ENCODE results near the gene KDM2B. TPM values are rescaled to one million over a fixed set of nuclear protein-coding genes. Genes with fewer than 3 reads are reported as not detected.
A peak's percentile ranks its signal among the peaks of the same experiment; 100 is the strongest.

The KDM2B gene
- total RNA-seq, 1 experiment from 2014 or later: 45.1 TPM

GRCh38 chr12:121443193-121443870 is 137.5 kb downstream of the KDM2B start:
- Histone ChIP-seq H3F3A (ENCODE audit: insufficient read depth, low read depth) (no peaks in the 10 kb centered on the region), H4K20me1 (ENCODE audit: insufficient read depth) (no peaks in the 10 kb centered on the region), H3K9me2 (ENCODE audit: insufficient read depth) (no peaks in the 10 kb centered on the region), H2AFZ (no peak overlapping the region), H3K4me3 (no peak overlapping the region), H3K79me2 (ENCODE audit: low read depth) (no peaks in the 10 kb centered on the region), H3K4me2 (no peak overlapping the region), H3K36me3 (ENCODE audit: low read depth) (no peaks in the 10 kb centered on the region), H3K27me3 (ENCODE audit: insufficient read depth, low read depth) (no peaks in the 10 kb centered on the region), H3K4me1 (replicated peaks; ENCODE audit: insufficient read depth) (no peaks in the 10 kb centered on the region), H3K9me3 (ENCODE audit: insufficient read depth, low read depth) (no peaks in the 10 kb centered on the region), H3K27ac (no peak overlapping the region)
- TF ChIP-seq CTCF (conservative IDR thresholded peaks at IDR 0.05) (peak; percentile 88), EZH2 (IDR thresholded peaks at IDR 0.05; ENCODE audit: low read depth) (no peak)
- CTCF ChIA-PET: interaction anchor here (0.6 to 1.0 kb wide), 5 partner anchors 14 to 383 kb away, joined by 3 to 11 read pairs (median 5); no protein-coding TSS in a partner anchor
- DNase-seq: peak; percentile 42 to 79
- POLR2A ChIA-PET (ENCODE audit: unreplicated experiment): interaction anchor here (0.6 kb wide), 1 partner anchor 25 kb away, joined by 3 read pairs; no protein-coding TSS in a partner anchor
- intact Hi-C loops (cut with micrococcal nuclease; ENCODE audit: unreplicated experiment): loop anchor here (1.0 to 10.0 kb wide), 3 partner anchors 109 to 859 kb away; partner anchors contain the start of gene POP5
- BruUV-seq (replicated peaks): no TSS peak

- CTCF ChIA-PET: interaction anchor here (0.6 to 1.0 kb wide), 3 partner anchors 190 to 446 kb away, joined by 5 to 6 read pairs (median 5); no protein-coding TSS in a partner anchor
- DNase-seq: no peak
- POLR2A ChIA-PET (ENCODE audit: unreplicated experiment): interaction anchor here (0.6 kb wide), 1 partner anchor 11 kb away, joined by 7 read pairs; no protein-coding TSS in a partner anchor
These were observed 138.5 kb downstream of the KDM2B start for GRCh38 chr12:121442028-121442948.

More at GRCh38 chr12:121442028-121442948, 138.5 kb downstream of the KDM2B start:
- no peaks in the 10 kb centered on the region for H3K4me1 ChIP-seq (replicated peaks; ENCODE audit: insufficient read depth)
- H3K79me2 ChIP-seq (ENCODE audit: low read depth): no peaks in the 10 kb centered on the region
- H3K36me3 ChIP-seq (ENCODE audit: low read depth): no peaks in the 10 kb centered on the region
- H3F3A ChIP-seq (ENCODE audit: insufficient read depth, low read depth): no peaks in the 10 kb centered on the region
- no peaks in the 10 kb centered on the region for H3K27me3 ChIP-seq (ENCODE audit: insufficient read depth, low read depth)
- H3K27ac ChIP-seq: no peak overlapping the region
- H3K4me2 ChIP-seq: no peak overlapping the region
- TF ChIP-seq CTCF (conservative IDR thresholded peaks at IDR 0.05) (no peak), EZH2 (IDR thresholded peaks at IDR 0.05; ENCODE audit: low read depth) (no peak)
- no peaks in the 10 kb centered on the region for H4K20me1 ChIP-seq (ENCODE audit: insufficient read depth)
- H3K4me3 ChIP-seq: no peak overlapping the region
- intact Hi-C loops (cut with micrococcal nuclease; ENCODE audit: unreplicated experiment): loop anchor here (10.0 kb wide), 1 partner anchor 857 kb away; the partner anchor contains the start of gene POP5
- BruUV-seq (replicated peaks): no TSS peak
- H3K9me2 ChIP-seq (ENCODE audit: insufficient read depth): no peaks in the 10 kb centered on the region
- no peaks in the 10 kb centered on the region for H3K9me3 ChIP-seq (ENCODE audit: insufficient read depth, low read depth)
- H2AFZ ChIP-seq: no peak overlapping the region
